MCF 10A (cell line): ENCODE measurements around the gene RSPRY1. TPM values are rescaled to one million over a fixed set of nuclear protein-coding genes. Genes with fewer than 3 reads are reported as not detected.

Experiments
- BruUV-seq: library from RNA; stranded (reverse); fragments of 400-500 nt; replicated peaks from 2 replicates; lab custom pipeline; 2021; lab: Mats Ljungman, UMichigan
- CTCF ChIA-PET: fragments of 300-600 bp; sonication (Branson Sonifier 250); formaldehyde crosslinking; extraction: SDS; loops from one replicate; lab custom pipeline; 2021; ENCODE audit warnings: antibody characterized with exemption, inconsistent platforms; lab: Yijun Ruan, JAX
- POLR2A ChIA-PET: fragments of 300-600, 350-650 bp; sonication (Branson Sonifier 250); formaldehyde crosslinking; extraction: SDS; loops from one replicate; lab custom pipeline; 2020; ENCODE audit warnings: antibody characterized with exemption, inconsistent platforms; lab: Yijun Ruan, JAX
- DNase-seq: peaks from one replicate; pipeline ENCODE4 v3.0.0-alpha.2; 2018; ENCODE audit not compliant: unreplicated experiment
- H3K27ac Mint-ChIP-seq: one replicate; pipeline ENCODE4 v1.8.0; 2022; ENCODE audit warnings: mild to moderate bottlenecking, low read depth, mixed read lengths; ENCODE audit not compliant: unreplicated experiment
- H3K27me3 Mint-ChIP-seq: one replicate; pipeline ENCODE4 v1.8.0; 2022; ENCODE audit warnings: mixed read lengths; ENCODE audit not compliant: insufficient read depth, unreplicated experiment
- H3K36me3 Mint-ChIP-seq: one replicate; pipeline ENCODE4 v1.8.0; 2022; ENCODE audit warnings: mild to moderate bottlenecking, moderate library complexity, mixed read lengths; ENCODE audit not compliant: insufficient read depth, unreplicated experiment
- H3K4me1 Mint-ChIP-seq: one replicate; pipeline ENCODE4 v1.8.0; 2022; ENCODE audit warnings: mixed read lengths; ENCODE audit not compliant: insufficient read depth, unreplicated experiment
- H3K4me3 Mint-ChIP-seq: one replicate; pipeline ENCODE4 v1.8.0; 2022; ENCODE audit warnings: mild to moderate bottlenecking, moderate library complexity, mixed read lengths; ENCODE audit not compliant: unreplicated experiment
- H3K9me3 Mint-ChIP-seq: one replicate; pipeline ENCODE4 v1.8.0; 2022; ENCODE audit warnings: mixed read lengths; ENCODE audit not compliant: unreplicated experiment
- intact Hi-C: fragments of 100-400 bp; cut with micrococcal nuclease; formaldehyde crosslinking; loops from 2 replicates; pipeline ENCODE4 v1.14.1; 2022
- total RNA-seq: library from RNA; stranded (reverse); gene quantifications from 2 replicates; pipeline ENCODE4 v1.2.3, GENCODE V29; 2022
- TF ChIP-seq, protein P1 (sequence below): fragments of 200-600 bp; IDR thresholded peaks from one replicate; pipeline ENCODE4 v1.8.0; 2022; ENCODE audit warnings: antibody characterized with exemption, mild to moderate bottlenecking; ENCODE audit not compliant: unreplicated experiment

RSPRY1 gene
- total RNA-seq, 1 experiment from 2014 or later: 55.9 TPM

DNA sequence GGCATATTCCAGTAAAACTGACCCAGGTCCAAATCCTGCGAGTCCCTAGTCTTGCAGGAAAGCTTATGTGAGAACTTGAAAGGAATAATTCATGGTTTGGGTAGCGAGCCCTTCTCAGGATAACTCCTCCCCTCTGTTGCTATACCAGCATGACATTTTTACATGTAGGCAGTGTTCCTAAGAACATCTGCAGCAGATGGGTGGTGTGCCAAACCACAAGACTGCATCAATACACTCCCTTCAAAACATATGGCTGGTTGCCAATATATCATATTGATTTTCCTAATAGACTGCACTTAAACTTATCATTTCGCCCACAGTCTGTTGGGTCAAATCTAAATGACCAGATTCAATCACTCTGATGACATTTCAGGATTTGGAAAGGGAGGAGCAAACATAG is 20.2 kb upstream of the RSPRY1 start:
- no TSS peak for BruUV-seq
- CTCF ChIA-PET: interaction anchor here (0.7 to 1.0 kb wide), 2 partner anchors 10 to 380 kb away, joined by 3 to 5 read pairs; no protein-coding TSS in a partner anchor

DNA sequence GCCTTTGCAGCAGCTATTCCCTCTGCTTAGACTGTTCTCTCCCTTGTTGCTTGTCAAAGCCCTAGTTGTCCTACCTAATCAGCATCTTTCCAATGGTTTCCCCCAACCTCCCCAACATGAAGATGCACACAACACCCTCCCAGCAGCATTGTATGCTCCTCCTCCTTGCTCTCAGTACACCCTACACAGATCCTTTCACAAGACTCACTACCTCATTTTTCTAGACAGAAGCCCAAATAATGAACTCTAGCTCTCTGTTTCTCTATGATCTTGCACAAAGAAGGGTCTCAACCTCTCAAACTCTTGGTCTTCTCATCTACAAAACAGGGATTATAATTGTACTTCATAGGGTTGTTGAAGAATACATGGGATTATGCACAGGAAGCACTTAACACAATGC is 19.7 kb upstream of the RSPRY1 start:
- H3K27me3 Mint-ChIP-seq: no peaks in the 10 kb centered on the region
- no TSS peak for BruUV-seq
- peaks cover 74% of the 10 kb centered on the region for H3K36me3 Mint-ChIP-seq
- ChIA-PET POLR2A (interaction anchor here (0.7 kb wide), 1 partner anchor 19 kb away, joined by 4 read pairs; the partner anchor contains the start of genes PSME3IP1 and RSPRY1), CTCF (interaction anchor here (0.6 to 1.0 kb wide), 5 partner anchors 10 to 559 kb away, joined by 3 to 6 read pairs (median 4); partner anchors contain the start of gene CPNE2)
- no peak overlapping the region for H3K4me3 Mint-ChIP-seq
- no peaks in the 10 kb centered on the region for H3K9me3 Mint-ChIP-seq
- intact Hi-C loops: loop anchor here (5.0 to 10.0 kb wide), 2 partner anchors 232 to 374 kb away; partner anchors contain the start of gene HERPUD1
- peaks cover 13% of the 10 kb centered on the region for H3K4me1 Mint-ChIP-seq
- no peak for DNase-seq
- TF ChIP-seq, protein P1, sequence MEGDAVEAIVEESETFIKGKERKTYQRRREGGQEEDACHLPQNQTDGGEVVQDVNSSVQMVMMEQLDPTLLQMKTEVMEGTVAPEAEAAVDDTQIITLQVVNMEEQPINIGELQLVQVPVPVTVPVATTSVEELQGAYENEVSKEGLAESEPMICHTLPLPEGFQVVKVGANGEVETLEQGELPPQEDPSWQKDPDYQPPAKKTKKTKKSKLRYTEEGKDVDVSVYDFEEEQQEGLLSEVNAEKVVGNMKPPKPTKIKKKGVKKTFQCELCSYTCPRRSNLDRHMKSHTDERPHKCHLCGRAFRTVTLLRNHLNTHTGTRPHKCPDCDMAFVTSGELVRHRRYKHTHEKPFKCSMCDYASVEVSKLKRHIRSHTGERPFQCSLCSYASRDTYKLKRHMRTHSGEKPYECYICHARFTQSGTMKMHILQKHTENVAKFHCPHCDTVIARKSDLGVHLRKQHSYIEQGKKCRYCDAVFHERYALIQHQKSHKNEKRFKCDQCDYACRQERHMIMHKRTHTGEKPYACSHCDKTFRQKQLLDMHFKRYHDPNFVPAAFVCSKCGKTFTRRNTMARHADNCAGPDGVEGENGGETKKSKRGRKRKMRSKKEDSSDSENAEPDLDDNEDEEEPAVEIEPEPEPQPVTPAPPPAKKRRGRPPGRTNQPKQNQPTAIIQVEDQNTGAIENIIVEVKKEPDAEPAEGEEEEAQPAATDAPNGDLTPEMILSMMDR: no peak
- no peak overlapping the region for H3K27ac Mint-ChIP-seq

More for the DNA sequence above, 20.2 kb upstream of the RSPRY1 start:
- H3K36me3 Mint-ChIP-seq: peaks cover 76% of the 10 kb centered on the region
- POLR2A ChIA-PET: interaction anchor here (0.7 kb wide), 1 partner anchor 20 kb away, joined by 4 read pairs; the partner anchor contains the start of genes PSME3IP1 and RSPRY1
- H3K9me3 Mint-ChIP-seq: no peaks in the 10 kb centered on the region
- intact Hi-C loops: loop anchor here (5.0 to 10.0 kb wide), 2 partner anchors 231 to 374 kb away; partner anchors contain the start of gene HERPUD1
- H3K27ac Mint-ChIP-seq: no peak overlapping the region
- no peak overlapping the region for H3K4me3 Mint-ChIP-seq
- peaks cover 13% of the 10 kb centered on the region for H3K4me1 Mint-ChIP-seq
- H3K27me3 Mint-ChIP-seq: no peaks in the 10 kb centered on the region
- TF ChIP-seq, protein P1: no peak
- DNase-seq: no peak

DNA sequence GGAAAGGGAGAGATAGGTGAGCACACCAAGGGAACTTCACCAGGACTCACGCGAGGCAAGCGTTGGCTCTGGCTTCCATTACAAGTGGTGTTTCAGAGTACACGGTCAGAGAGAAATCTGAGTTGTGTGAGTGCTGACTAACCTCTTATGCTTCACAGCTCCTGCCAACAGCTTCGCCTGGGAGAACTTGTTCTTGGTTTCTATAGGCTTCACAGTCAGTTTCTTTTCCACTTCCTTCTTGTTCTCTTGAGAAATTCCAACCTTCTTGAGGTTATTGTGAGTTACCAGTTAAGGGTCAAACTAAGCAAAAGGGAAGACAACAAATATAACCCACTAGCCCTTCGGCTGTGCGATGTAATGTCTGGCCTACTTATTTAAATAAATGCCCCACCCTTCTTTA is 19.2 kb upstream of the RSPRY1 start:
- TF ChIP-seq, protein P1: no peak
- BruUV-seq: no TSS peak
- Mint-ChIP-seq H3K4me1 (peaks cover 13% of the 10 kb centered on the region), H3K4me3 (no peak overlapping the region), H3K36me3 (peaks cover 74% of the 10 kb centered on the region), H3K27ac (no peak overlapping the region), H3K27me3 (no peaks in the 10 kb centered on the region), H3K9me3 (no peaks in the 10 kb centered on the region)
- no peak for DNase-seq
- ChIA-PET CTCF (interaction anchor here (0.6 to 0.8 kb wide), 3 partner anchors 12 to 560 kb away, joined by 3 to 6 read pairs (median 4); partner anchors contain the start of gene CPNE2), POLR2A (no interaction called here)
- intact Hi-C loops: loop anchor here (5.0 to 10.0 kb wide), 2 partner anchors 232 to 375 kb away; partner anchors contain the start of gene HERPUD1

DNA sequence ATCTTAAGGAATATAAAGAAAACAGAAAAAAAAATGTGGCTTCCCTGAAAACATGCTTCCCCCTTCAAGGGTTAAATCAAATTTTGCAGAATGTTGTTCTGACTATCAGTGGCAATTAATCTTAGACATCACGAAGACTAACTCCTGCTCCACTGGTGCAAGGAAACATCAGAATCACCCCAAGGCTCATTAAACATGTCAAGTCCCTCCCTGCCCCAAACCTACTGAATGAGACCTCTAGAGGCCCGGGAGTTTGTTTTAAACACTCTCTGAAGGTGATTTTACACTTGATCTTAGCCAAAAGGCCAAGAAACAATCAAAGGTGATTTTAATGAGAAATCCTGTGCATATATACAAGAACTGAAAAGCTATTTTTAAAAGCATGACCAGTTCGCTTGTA is 18.6 kb upstream of the RSPRY1 start:
- no peak for DNase-seq
- CTCF ChIA-PET: interaction anchor here (0.7 to 0.8 kb wide), 4 partner anchors 12 to 693 kb away, joined by 3 to 4 read pairs (median 4); partner anchors contain the start of gene CPNE2
- intact Hi-C loops: loop anchor here (5.0 to 10.0 kb wide), 2 partner anchors 233 to 375 kb away; partner anchors contain the start of gene HERPUD1
- H3K27me3 Mint-ChIP-seq: no peaks in the 10 kb centered on the region
- H3K4me3 Mint-ChIP-seq: no peak overlapping the region
- peaks cover 74% of the 10 kb centered on the region for H3K36me3 Mint-ChIP-seq
- no TSS peak for BruUV-seq
- no peaks in the 10 kb centered on the region for H3K9me3 Mint-ChIP-seq
- peaks cover 13% of the 10 kb centered on the region for H3K4me1 Mint-ChIP-seq
- TF ChIP-seq, protein P1: no peak
- POLR2A ChIA-PET: no interaction called here
- no peak overlapping the region for H3K27ac Mint-ChIP-seq
